Neural progenitor cell (in vitro differentiated cells): ENCODE data around the gene FREM2.

ENCODE experiments used
- CTCF ChIP-seq: fragments of 200-600 bp; sonication (generic); IDR thresholded peaks from 2 replicates; pipeline ENCODE4 v1.5.1; 2017; ENCODE audit warnings: antibody characterized with exemption, mild to moderate bottlenecking
- EZH2 ChIP-seq: fragments of 200-600 bp; sonication (generic); IDR thresholded peaks from 2 replicates; pipeline ENCODE4 v1.6.1; 2017; ENCODE audit warnings: antibody characterized with exemption, mild to moderate bottlenecking, moderate library complexity

GRCh38 chr13:38868870-38869269 lies 182.0 kb downstream of the FREM2 start:
- no peak for TF ChIP-seq CTCF
- no peak for TF ChIP-seq EZH2
